GM12873 (cell line): Measurements from ENCODE around the gene NLRC5.

Experiments used
- CTCF ChIP-seq: IDR thresholded peaks from 2 replicates; pipeline ENCODE4 v1.5.1; 2012; ENCODE audit warnings: low read depth, mild to moderate bottlenecking, moderate library complexity, low read length, control low read depth; ENCODE audit not compliant: insufficient read depth; ENCODE audit errors: missing control alignments

NLRC5 gene

GRCh38 chr16:56988948-56989945 is at the start of gene NLRC5:
NLRC5 (plus strand) TSS chr16:56989557; CDS start chr16:57020713, 31,156 bp downstream.
- TF ChIP-seq CTCF = no peak

GRCh38 chr16:56939801-56940200 is 49.6 kb upstream of the NLRC5 start:
- TF ChIP-seq CTCF = no peak

GRCh38 chr16:56941092-56941491 is 48.3 kb upstream of the NLRC5 start:
- no peak for TF ChIP-seq CTCF

GRCh38 chr16:56941856-56942331 is 47.5 kb upstream of the NLRC5 start:
- no peak for TF ChIP-seq CTCF

- TF ChIP-seq CTCF = no peak
These were observed 45.5 kb upstream of the NLRC5 start for GRCh38 chr16:56943761-56944375.

- TF ChIP-seq CTCF = no peak
These were observed 44.2 kb upstream of the NLRC5 start for GRCh38 chr16:56944954-56945839.
